NCI-H2171 (cell line): ENCODE results near the gene PLEKHB2.
"Not testable (repeated sequence)": the region's sequence is repeated elsewhere in the genome, so short reads cannot be mapped to it uniquely, and the experiment has no call there.

Experiments used
- DNase-seq: peaks from one replicate; lab custom pipeline; 2025; lab: John Stamatoyannopoulos, UW

The PLEKHB2 gene

GRCh38 chr2:131143803-131144202, 38.7 kb downstream of the PLEKHB2 start:
- DNase-seq, result no peak

- DNase-seq, result no peak
Measured at GRCh38 chr2:131145040-131145439, 39.9 kb downstream of the PLEKHB2 start.

- no peak for DNase-seq
Measured at GRCh38 chr2:131146231-131146630, 41.1 kb downstream of the PLEKHB2 start.

- DNase-seq, result no peak
Measured at GRCh38 chr2:131146749-131147148, 41.6 kb downstream of the PLEKHB2 start.

GRCh38 chr2:131148426-131148825, 43.3 kb downstream of the PLEKHB2 start:
- DNase-seq, result peak; percentile 90

- DNase-seq, result not testable (repeated sequence)
Measured at GRCh38 chr2:131150109-131150508, 45.0 kb downstream of the PLEKHB2 start.

- no peak for DNase-seq
Measured at GRCh38 chr2:131151398-131151797, 46.3 kb downstream of the PLEKHB2 start.

GRCh38 chr2:131152074-131152473, 46.9 kb downstream of the PLEKHB2 start:
- no peak for DNase-seq

- DNase-seq, result peak; percentile 4
Measured at GRCh38 chr2:131153529-131153928, 48.4 kb downstream of the PLEKHB2 start.

- peak; percentile 67 for DNase-seq
Measured at GRCh38 chr2:131154071-131154531, 49.0 kb downstream of the PLEKHB2 start.

GRCh38 chr2:131154647-131155046, 49.5 kb downstream of the PLEKHB2 start:
- DNase-seq, result no peak

- DNase-seq, result no peak
Measured at GRCh38 chr2:131155208-131155855, 50.2 kb downstream of the PLEKHB2 start.

- no peak for DNase-seq
Measured at GRCh38 chr2:131156452-131157149, 51.5 kb downstream of the PLEKHB2 start.

GRCh38 chr2:131165562-131165961, 60.4 kb downstream of the PLEKHB2 start:
- DNase-seq, result not testable (repeated sequence)

GRCh38 chr2:131168538-131168937, 63.4 kb downstream of the PLEKHB2 start:
- no peak for DNase-seq

- not testable (repeated sequence) for DNase-seq
Measured at GRCh38 chr2:131178050-131178449, 72.9 kb downstream of the PLEKHB2 start.

GRCh38 chr2:131178721-131179418, 73.7 kb downstream of the PLEKHB2 start:
- not testable (repeated sequence) for DNase-seq

GRCh38 chr2:131181451-131181850, 76.3 kb downstream of the PLEKHB2 start:
- DNase-seq, result not testable (repeated sequence)

- DNase-seq, result not testable (repeated sequence)
Measured at GRCh38 chr2:131193421-131193820, 88.3 kb downstream of the PLEKHB2 start.

GRCh38 chr2:131196186-131196585, 91.0 kb downstream of the PLEKHB2 start:
- DNase-seq, result not testable (repeated sequence)
